Upper lobe of right lung (tissue), 1 donor: Measurements from ENCODE around the gene SSPN. TPM values are rescaled to one million over a fixed set of nuclear protein-coding genes. Genes with fewer than 3 reads are reported as not detected.
A peak's percentile ranks its signal among the peaks of the same experiment; 100 is the strongest.

Experiments used
- ATAC-seq: fragments of 200-7000 bp; cut with Tn5 transposase; one replicate; pipeline ENCODE4 v1.9.1; 2020; ENCODE audit warnings: mild to moderate bottlenecking, moderate library complexity
- DNase-seq: peaks from one replicate; pipeline ENCODE4 v3.0.0-alpha.2; 2020
- H3K27ac ChIP-seq: fragments of 200-600 bp; one replicate; pipeline ENCODE4 v1.8.0; 2022
- H3K27me3 ChIP-seq: fragments of 200-600 bp; one replicate; pipeline ENCODE4 v1.8.0; 2022; ENCODE audit warnings: mild to moderate bottlenecking
- H3K36me3 ChIP-seq: fragments of 200-600 bp; one replicate; pipeline ENCODE4 v1.8.0; 2022
- H3K4me1 ChIP-seq: fragments of 200-600 bp; one replicate; pipeline ENCODE4 v1.8.0; 2022
- H3K4me3 ChIP-seq: fragments of 200-600 bp; one replicate; pipeline ENCODE4 v1.8.0; 2022; ENCODE audit warnings: mild to moderate bottlenecking
- H3K9me3 ChIP-seq: fragments of 200-600 bp; one replicate; pipeline ENCODE4 v1.8.0; 2022
- CTCF ChIP-seq: fragments of 200-600 bp; IDR thresholded peaks from one replicate; pipeline ENCODE4 v1.8.0; 2022; ENCODE audit warnings: antibody characterized with exemption
- intact Hi-C: fragments of 100-400 bp; cut with DNase I; formaldehyde crosslinking; loops from one replicate; pipeline ENCODE4 v1.11.0; 2022
- total RNA-seq: library from RNA; stranded (reverse); fragmentation: NEBNext Ultra II Directional; extraction: Animal tissue kit (Norgen Biotek cat#: 25700); gene quantifications from one replicate; pipeline ENCODE4 v1.2.1, GENCODE V29; 2021
- donor health status: DM: no; HTN: yes; CAD: no; lungs with severe emphysema.

The SSPN gene
- total RNA-seq, 1 donor from 2014 or later: 15.6 TPM

GRCh38 chr12:26245175-26245942, 50.0 kb downstream of the SSPN start:
- no peaks in the 10 kb centered on the region for H3K36me3 ChIP-seq
- no peak for TF ChIP-seq CTCF
- H3K9me3 ChIP-seq: no peaks in the 10 kb centered on the region
- intact Hi-C loops: no loop called here
- H3K4me3 ChIP-seq: no peak overlapping the region
- no peak overlapping the region for H3K27ac ChIP-seq
- H3K4me1 ChIP-seq: no peaks in the 10 kb centered on the region
- DNase-seq (no peak), ATAC-seq (no peak)
- no peaks in the 10 kb centered on the region for H3K27me3 ChIP-seq

GRCh38 chr12:26246483-26247164, 51.3 kb downstream of the SSPN start:
- Histone ChIP-seq H3K9me3 (no peaks in the 10 kb centered on the region), H3K4me1 (no peaks in the 10 kb centered on the region), H3K27ac (no peak overlapping the region), H3K4me3 (no peak overlapping the region), H3K36me3 (no peaks in the 10 kb centered on the region), H3K27me3 (no peaks in the 10 kb centered on the region)
- intact Hi-C loops: no loop called here
- no peak for TF ChIP-seq CTCF
- DNase-seq: no peak
- ATAC-seq: peak; percentile 89

GRCh38 chr12:26247873-26248272, 52.5 kb downstream of the SSPN start:
- H3K9me3 ChIP-seq: no peaks in the 10 kb centered on the region
- no peak for TF ChIP-seq CTCF
- no peak for DNase-seq
- ATAC-seq: peak; percentile 49
- no peaks in the 10 kb centered on the region for H3K27me3 ChIP-seq
- no peaks in the 10 kb centered on the region for H3K4me1 ChIP-seq
- no peak overlapping the region for H3K27ac ChIP-seq
- no peaks in the 10 kb centered on the region for H3K36me3 ChIP-seq
- intact Hi-C loops: no loop called here
- no peak overlapping the region for H3K4me3 ChIP-seq

- no peak for TF ChIP-seq CTCF
- Histone ChIP-seq H3K4me1 (no peaks in the 10 kb centered on the region), H3K36me3 (no peaks in the 10 kb centered on the region), H3K9me3 (no peaks in the 10 kb centered on the region), H3K27ac (no peak overlapping the region), H3K4me3 (no peak overlapping the region), H3K27me3 (no peaks in the 10 kb centered on the region)
- ATAC-seq: no peak
- intact Hi-C loops: no loop called here
- DNase-seq: no peak
Measured at GRCh38 chr12:26250801-26251200, 55.4 kb downstream of the SSPN start.

- H3K4me3 ChIP-seq: no peak overlapping the region
- no peak for DNase-seq
- no peak for TF ChIP-seq CTCF
Measured at GRCh38 chr12:26251600-26251999, 56.2 kb downstream of the SSPN start.

More at GRCh38 chr12:26251600-26251999, 56.2 kb downstream of the SSPN start:
- no peaks in the 10 kb centered on the region for H3K4me1 ChIP-seq
- H3K27me3 ChIP-seq: no peaks in the 10 kb centered on the region
- H3K36me3 ChIP-seq: no peaks in the 10 kb centered on the region
- H3K9me3 ChIP-seq: no peaks in the 10 kb centered on the region
- no peak overlapping the region for H3K27ac ChIP-seq
- intact Hi-C loops: no loop called here
- no peak for ATAC-seq
